Activated naive CD4-positive, alpha-beta T cell treated with anti-CD3 and anti-CD28 coated beads, Interleukin-2, amount 50 U/mL, for 24 hours (primary cell): ENCODE data around the gene FARP1.
"Not testable (repeated sequence)": the region's sequence is repeated elsewhere in the genome, so short reads cannot be mapped to it uniquely, and the experiment has no call there.

Source experiments
- H3K27ac Mint-ChIP-seq: one replicate; pipeline ENCODE4 v1.8.0; 2021; ENCODE audit warnings: mild to moderate bottlenecking, mixed read lengths
- H3K27me3 Mint-ChIP-seq: one replicate; pipeline ENCODE4 v1.8.0; 2021; ENCODE audit warnings: mixed read lengths
- H3K36me3 Mint-ChIP-seq: one replicate; pipeline ENCODE4 v1.8.0; 2021; ENCODE audit warnings: mixed read lengths
- H3K4me1 Mint-ChIP-seq: one replicate; pipeline ENCODE4 v1.8.0; 2021; ENCODE audit warnings: mixed read lengths
- H3K4me3 Mint-ChIP-seq: one replicate; pipeline ENCODE4 v1.8.0; 2021; ENCODE audit warnings: mild to moderate bottlenecking, mixed read lengths
- H3K9me3 Mint-ChIP-seq: one replicate; pipeline ENCODE4 v1.8.0; 2021; ENCODE audit warnings: mixed read lengths

The FARP1 gene

GRCh38 chr13:98352226-98352625 lies 209.3 kb downstream of the FARP1 start:
- Mint-ChIP-seq H3K36me3 (no peaks in the 10 kb centered on the region), H3K4me3 (no peak overlapping the region), H3K9me3 (no peaks in the 10 kb centered on the region), H3K27me3 (no peaks in the 10 kb centered on the region), H3K27ac (no peak overlapping the region), H3K4me1 (no peaks in the 10 kb centered on the region)

DNA sequence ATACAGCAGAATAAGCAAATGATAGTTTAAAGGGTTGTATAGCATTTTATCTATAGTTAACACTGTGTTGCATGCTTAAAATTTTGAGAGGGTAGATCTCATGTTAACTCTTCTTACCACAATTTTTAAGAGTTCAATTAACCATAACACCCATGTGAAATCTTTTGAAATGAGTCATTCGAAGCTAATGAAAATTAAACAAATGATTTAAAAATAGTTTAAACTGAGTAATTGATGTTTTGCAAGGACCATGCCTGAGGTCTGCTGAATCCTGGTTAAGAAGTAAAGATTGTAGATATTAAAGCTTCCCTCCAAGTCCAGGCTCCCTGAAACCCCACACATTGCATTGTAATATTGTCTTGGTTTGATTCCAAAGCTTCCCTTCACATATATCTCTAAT lies 210.9 kb downstream of the FARP1 start:
- Mint-ChIP-seq H3K4me1 (no peaks in the 10 kb centered on the region), H3K36me3 (peaks cover 1% of the 10 kb centered on the region), H3K27me3 (peaks cover 1% of the 10 kb centered on the region), H3K27ac (no peak overlapping the region), H3K4me3 (no peak overlapping the region), H3K9me3 (no peaks in the 10 kb centered on the region)

DNA sequence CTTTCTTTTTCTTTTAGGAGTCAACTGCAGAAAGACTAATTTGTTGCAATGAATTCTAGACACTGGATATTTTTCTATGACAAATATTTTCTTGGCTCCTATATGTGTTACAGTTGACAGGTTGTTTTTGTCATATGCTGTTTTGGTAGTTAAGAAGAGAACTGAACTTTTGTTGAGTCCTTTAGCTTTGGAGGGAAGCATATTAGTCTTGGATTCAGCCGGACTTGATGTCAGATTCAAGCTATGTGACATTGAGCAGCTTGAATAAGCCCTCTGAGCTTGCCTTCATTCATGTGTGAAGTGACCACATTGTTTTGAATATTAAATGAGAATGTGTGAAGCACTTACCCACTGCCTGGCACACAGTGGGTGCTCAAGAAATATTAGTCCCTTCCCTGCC lies 216.0 kb downstream of the FARP1 start:
- no peaks in the 10 kb centered on the region for H3K4me1 Mint-ChIP-seq
- H3K9me3 Mint-ChIP-seq = no peaks in the 10 kb centered on the region
- peaks cover 1% of the 10 kb centered on the region for H3K27me3 Mint-ChIP-seq
- H3K27ac Mint-ChIP-seq = no peak overlapping the region
- no peak overlapping the region for H3K4me3 Mint-ChIP-seq
- H3K36me3 Mint-ChIP-seq = peaks cover 1% of the 10 kb centered on the region

DNA sequence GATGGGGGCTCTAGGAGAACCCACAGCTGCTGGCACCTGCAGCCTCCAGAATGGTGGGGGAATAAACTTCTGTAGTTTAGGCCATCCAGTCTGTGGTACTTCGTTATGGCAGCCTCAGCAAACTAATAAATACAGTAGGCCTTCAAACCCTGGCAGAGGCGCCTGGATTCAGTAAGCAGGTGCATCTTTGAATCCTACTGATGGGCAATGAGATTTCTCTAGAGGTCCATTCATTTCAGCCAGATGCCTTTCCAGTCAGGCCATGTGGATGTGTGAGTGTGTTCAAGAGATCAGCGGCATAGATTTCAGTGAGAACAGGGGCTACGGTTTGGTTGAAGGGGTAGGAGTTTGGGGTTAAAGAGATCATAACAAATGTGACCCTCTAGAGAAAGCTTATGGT lies 217.7 kb downstream of the FARP1 start:
- Mint-ChIP-seq H3K4me1 (no peaks in the 10 kb centered on the region), H3K36me3 (peaks cover 1% of the 10 kb centered on the region), H3K27me3 (peaks cover 1% of the 10 kb centered on the region), H3K27ac (no peak overlapping the region), H3K9me3 (no peaks in the 10 kb centered on the region), H3K4me3 (no peak overlapping the region)

GRCh38 chr13:98363326-98363725 lies 220.4 kb downstream of the FARP1 start:
- H3K4me1 Mint-ChIP-seq = no peaks in the 10 kb centered on the region
- no peak overlapping the region for H3K4me3 Mint-ChIP-seq
- H3K9me3 Mint-ChIP-seq = no peaks in the 10 kb centered on the region
- no peaks in the 10 kb centered on the region for H3K36me3 Mint-ChIP-seq
- no peaks in the 10 kb centered on the region for H3K27me3 Mint-ChIP-seq
- no peak overlapping the region for H3K27ac Mint-ChIP-seq

DNA sequence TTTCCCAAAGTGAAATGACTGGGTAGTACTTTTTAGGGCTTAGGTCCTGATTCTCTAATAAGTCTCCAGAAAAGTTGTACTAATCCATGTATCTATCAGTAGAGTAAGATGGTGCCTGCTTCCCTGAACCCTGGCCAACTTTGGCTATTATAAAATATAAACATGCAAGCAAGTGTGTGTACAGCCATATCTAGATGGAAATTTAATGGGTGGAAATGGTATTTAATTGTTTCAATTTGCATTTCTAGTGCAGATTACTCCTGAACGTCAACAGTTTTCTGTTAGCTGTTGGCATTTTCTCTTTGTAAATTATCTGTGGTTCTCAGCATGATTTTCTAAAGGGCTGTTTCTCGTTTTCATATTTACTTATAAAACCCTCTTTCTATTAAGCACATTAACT lies 221.3 kb downstream of the FARP1 start:
- H3K27me3 Mint-ChIP-seq = no peaks in the 10 kb centered on the region
- H3K4me3 Mint-ChIP-seq = no peak overlapping the region
- no peaks in the 10 kb centered on the region for H3K4me1 Mint-ChIP-seq
- H3K9me3 Mint-ChIP-seq = no peaks in the 10 kb centered on the region
- no peak overlapping the region for H3K27ac Mint-ChIP-seq
- no peaks in the 10 kb centered on the region for H3K36me3 Mint-ChIP-seq

GRCh38 chr13:98364647-98365046 lies 221.8 kb downstream of the FARP1 start:
- peaks cover under 1% of the 10 kb centered on the region for H3K27me3 Mint-ChIP-seq

DNA sequence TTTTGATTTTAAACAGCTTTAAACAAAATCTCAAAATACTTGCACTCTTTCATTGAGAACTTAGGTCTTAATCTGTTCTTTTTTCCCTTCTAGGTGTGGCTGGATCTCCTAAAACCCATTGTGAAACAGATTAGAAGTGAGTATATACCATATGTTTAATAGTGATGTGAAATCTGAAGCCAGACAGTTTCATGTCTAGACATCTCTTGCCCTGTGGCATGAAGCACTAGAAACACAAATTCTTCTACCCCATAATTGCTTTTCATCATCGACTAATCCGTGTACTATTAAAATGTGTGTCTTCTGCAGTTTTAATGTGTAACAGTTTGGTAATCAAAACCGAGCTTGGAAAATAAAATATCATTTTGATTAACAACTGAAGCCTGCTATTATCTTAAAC lies 222.4 kb downstream of the FARP1 start:
- Mint-ChIP-seq H3K9me3 (no peaks in the 10 kb centered on the region), H3K4me3 (no peak overlapping the region), H3K36me3 (no peaks in the 10 kb centered on the region)

More at GRCh38 chr13:98364647-98365046, 221.8 kb downstream of the FARP1 start:
- H3K4me3 Mint-ChIP-seq = no peak overlapping the region
- no peak overlapping the region for H3K27ac Mint-ChIP-seq
- no peaks in the 10 kb centered on the region for H3K4me1 Mint-ChIP-seq
- no peaks in the 10 kb centered on the region for H3K36me3 Mint-ChIP-seq
- H3K9me3 Mint-ChIP-seq = no peaks in the 10 kb centered on the region

GRCh38 chr13:98366010-98366409 lies 223.1 kb downstream of the FARP1 start:
- Mint-ChIP-seq H3K27ac (no peak overlapping the region), H3K36me3 (no peaks in the 10 kb centered on the region), H3K9me3 (no peaks in the 10 kb centered on the region), H3K4me3 (no peak overlapping the region), H3K27me3 (peaks cover 9% of the 10 kb centered on the region), H3K4me1 (no peaks in the 10 kb centered on the region)

More for the DNA sequence above, 222.4 kb downstream of the FARP1 start:
- Mint-ChIP-seq H3K27me3 (peaks cover 7% of the 10 kb centered on the region), H3K4me1 (no peaks in the 10 kb centered on the region), H3K27ac (no peak overlapping the region)

GRCh38 chr13:98366443-98366842 lies 223.5 kb downstream of the FARP1 start:
- Mint-ChIP-seq H3K36me3 (no peaks in the 10 kb centered on the region), H3K27ac (no peak overlapping the region), H3K4me1 (no peaks in the 10 kb centered on the region), H3K27me3 (peaks cover 9% of the 10 kb centered on the region), H3K4me3 (no peak overlapping the region), H3K9me3 (no peaks in the 10 kb centered on the region)

DNA sequence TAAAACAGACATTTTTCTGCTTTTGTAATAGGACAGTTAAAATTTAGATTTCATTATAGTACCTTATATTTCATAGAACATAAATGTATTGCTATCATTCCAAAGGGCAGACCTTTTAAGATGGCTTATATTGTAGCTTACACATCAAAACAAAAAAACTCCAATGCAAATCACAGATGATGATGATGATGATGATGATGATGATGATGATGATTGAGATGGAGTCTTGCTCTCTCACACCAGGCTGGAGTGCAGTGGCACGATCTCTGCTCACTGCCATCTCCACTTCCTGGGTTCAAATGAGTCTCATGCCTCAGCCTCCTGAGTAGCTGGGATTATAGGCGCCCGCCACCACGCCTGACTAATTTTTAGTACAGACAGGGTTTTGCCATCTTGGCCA lies 224.1 kb downstream of the FARP1 start:
- Mint-ChIP-seq H3K27ac (no peak overlapping the region), H3K4me3 (no peak overlapping the region), H3K36me3 (no peaks in the 10 kb centered on the region), H3K4me1 (no peaks in the 10 kb centered on the region), H3K9me3 (no peaks in the 10 kb centered on the region), H3K27me3 (peaks cover 9% of the 10 kb centered on the region)

DNA sequence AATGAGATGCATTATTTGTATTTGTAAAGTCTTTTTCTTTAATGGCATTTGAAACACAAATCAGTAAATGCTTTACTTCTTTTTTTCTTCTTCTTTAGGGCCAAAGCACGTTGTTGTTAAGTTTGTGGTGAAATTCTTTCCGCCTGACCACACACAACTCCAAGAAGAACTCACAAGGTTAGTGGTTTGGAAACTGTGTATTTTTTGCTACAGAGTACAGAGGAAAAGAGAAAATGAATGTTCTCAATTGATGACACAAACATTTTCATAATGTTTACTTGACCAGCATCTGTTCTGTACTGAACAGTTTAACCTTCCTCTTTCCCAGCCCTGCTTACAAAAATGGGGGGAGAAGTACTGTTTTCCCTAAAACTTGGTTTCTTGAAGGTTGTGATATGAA lies 225.1 kb downstream of the FARP1 start:
- peaks cover 9% of the 10 kb centered on the region for H3K27me3 Mint-ChIP-seq

GRCh38 chr13:98369520-98369919 lies 226.6 kb downstream of the FARP1 start:
- H3K36me3 Mint-ChIP-seq, H3K4me1 Mint-ChIP-seq, H3K27ac Mint-ChIP-seq, H3K9me3 Mint-ChIP-seq, H3K27me3 Mint-ChIP-seq, H3K4me3 Mint-ChIP-seq: not testable (repeated sequence)

More for the DNA sequence above, 225.1 kb downstream of the FARP1 start:
- Mint-ChIP-seq H3K4me3 (no peak overlapping the region), H3K36me3 (no peaks in the 10 kb centered on the region), H3K9me3 (no peaks in the 10 kb centered on the region), H3K27ac (no peak overlapping the region), H3K4me1 (no peaks in the 10 kb centered on the region)

DNA sequence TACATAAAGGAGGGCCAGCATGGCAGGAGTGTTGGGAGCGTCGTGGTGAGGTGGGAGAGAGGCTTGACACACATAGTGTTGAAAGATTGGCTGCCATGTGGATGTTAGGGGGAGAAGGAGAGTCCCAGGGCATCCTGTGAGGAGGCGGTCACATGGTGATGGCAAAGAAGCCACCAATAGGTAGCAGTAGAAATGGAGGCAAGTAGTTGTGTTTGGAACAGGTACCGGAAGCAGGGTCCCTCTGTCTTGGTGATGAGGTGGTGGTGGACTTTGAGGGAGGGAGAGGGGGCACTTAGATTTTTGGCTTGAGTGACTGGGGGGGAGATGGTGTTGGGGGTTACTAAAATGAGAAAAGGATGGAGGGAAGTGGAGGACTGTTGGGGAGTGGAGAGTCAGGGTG lies 227.4 kb downstream of the FARP1 start:
- peaks cover 9% of the 10 kb centered on the region for H3K27me3 Mint-ChIP-seq
- no peaks in the 10 kb centered on the region for H3K4me1 Mint-ChIP-seq
- H3K9me3 Mint-ChIP-seq = no peaks in the 10 kb centered on the region
- H3K4me3 Mint-ChIP-seq = no peak overlapping the region
- H3K27ac Mint-ChIP-seq = no peak overlapping the region
- no peaks in the 10 kb centered on the region for H3K36me3 Mint-ChIP-seq

GRCh38 chr13:98370806-98371515 lies 228.1 kb downstream of the FARP1 start:
- Mint-ChIP-seq H3K36me3 (no peaks in the 10 kb centered on the region), H3K9me3 (no peaks in the 10 kb centered on the region), H3K27me3 (peaks cover 9% of the 10 kb centered on the region), H3K4me3 (no peak overlapping the region), H3K27ac (no peak overlapping the region), H3K4me1 (no peaks in the 10 kb centered on the region)

- Mint-ChIP-seq H3K36me3 (no peaks in the 10 kb centered on the region), H3K4me1 (no peaks in the 10 kb centered on the region), H3K9me3 (no peaks in the 10 kb centered on the region), H3K4me3 (no peak overlapping the region), H3K27ac (no peak overlapping the region), H3K27me3 (peaks cover 9% of the 10 kb centered on the region)
Observed at GRCh38 chr13:98371516-98372023, 228.7 kb downstream of the FARP1 start.

GRCh38 chr13:98372876-98373275 lies 230.0 kb downstream of the FARP1 start:
- H3K27me3 Mint-ChIP-seq = peaks cover 9% of the 10 kb centered on the region
- H3K4me1 Mint-ChIP-seq = no peaks in the 10 kb centered on the region
- H3K36me3 Mint-ChIP-seq = no peaks in the 10 kb centered on the region
- H3K4me3 Mint-ChIP-seq = no peak overlapping the region
- H3K9me3 Mint-ChIP-seq = no peaks in the 10 kb centered on the region
- H3K27ac Mint-ChIP-seq = no peak overlapping the region
